Measurements from ENCODE around the gene RGS3. TPM values are rescaled to one million over a fixed set of nuclear protein-coding genes. Genes with fewer than 3 reads are reported as not detected.

The RGS3 gene
- total RNA-seq, 2 donors from 2014 or later = 170 to 202 TPM

- ATAC-seq (ENCODE audit: insufficient number of reproducible peaks, low FRiP score, low read depth) = no peak
- Histone ChIP-seq H3K36me3 (no peaks in the 10 kb centered on the region), H3K27ac (no peak overlapping the region), H3K9me3 (no peaks in the 10 kb centered on the region), H3K4me1 (ENCODE audit: control insufficient read depth in 1 of 2, low read depth in 2 of 2) (peaks cover 3 to 7% of the 10 kb centered on the region in 2 donors), H3K4me3 (no peak overlapping the region), H3K27me3 (replicated peaks; ENCODE audit: insufficient read depth) (no peaks in the 10 kb centered on the region)
- DNase-seq (ENCODE audit: low spot score) = no peak
- no peak for TF ChIP-seq CTCF (IDR thresholded peaks at IDR 0.05)
Measured at GRCh38 chr9:113644321-113644720, 180.8 kb downstream of the RGS3 start.

GRCh38 chr9:113645227-113645977, 181.9 kb downstream of the RGS3 start:
- Histone ChIP-seq H3K27me3 (replicated peaks; ENCODE audit: insufficient read depth) (no peaks in the 10 kb centered on the region), H3K4me3 (no peak overlapping the region), H3K9me3 (no peaks in the 10 kb centered on the region), H3K4me1 (ENCODE audit: control insufficient read depth in 1 of 2, low read depth in 2 of 2) (peaks cover 3 to 9% of the 10 kb centered on the region in 2 donors), H3K27ac (no peak overlapping the region), H3K36me3 (no peaks in the 10 kb centered on the region)
- TF ChIP-seq CTCF (IDR thresholded peaks at IDR 0.05) = no peak
- no peak for ATAC-seq (ENCODE audit: insufficient number of reproducible peaks, low FRiP score, low read depth)
- no peak for DNase-seq (ENCODE audit: low spot score)

- no peaks in the 10 kb centered on the region for H3K9me3 ChIP-seq
- no peak for ATAC-seq (ENCODE audit: insufficient number of reproducible peaks, low FRiP score, low read depth)
- H3K27me3 ChIP-seq (replicated peaks; ENCODE audit: insufficient read depth) = no peaks in the 10 kb centered on the region
- no peak overlapping the region for H3K27ac ChIP-seq
- no peaks in the 10 kb centered on the region for H3K36me3 ChIP-seq
- no peak for DNase-seq (ENCODE audit: low spot score)
- H3K4me1 ChIP-seq (ENCODE audit: control insufficient read depth in 1 of 2, low read depth in 2 of 2) = peaks cover 3 to 9% of the 10 kb centered on the region in 2 donors
- H3K4me3 ChIP-seq = no peak overlapping the region
- no peak for TF ChIP-seq CTCF (IDR thresholded peaks at IDR 0.05)
Measured at GRCh38 chr9:113645978-113646253, 182.4 kb downstream of the RGS3 start.

DNA sequence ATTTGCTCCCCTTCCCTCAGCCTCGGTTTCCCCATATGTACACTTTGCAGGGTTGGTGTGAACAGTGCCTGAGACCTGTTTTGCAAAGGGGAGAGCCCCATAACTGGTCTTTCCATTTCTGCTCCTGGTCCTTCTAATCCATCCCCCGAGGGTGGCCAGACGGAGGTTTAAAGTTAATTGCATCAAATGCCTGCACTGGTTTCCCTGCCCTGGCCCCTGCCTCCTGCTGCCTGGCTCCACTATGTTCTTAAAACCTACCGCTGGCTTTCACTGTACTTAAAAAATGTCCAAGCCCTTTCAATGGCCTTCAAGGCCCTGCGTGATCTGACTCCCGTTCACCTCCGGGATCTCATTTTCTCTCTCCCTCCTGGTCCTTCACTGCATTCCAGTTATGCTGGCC, 183.0 kb downstream of the RGS3 start:
- H3K27ac ChIP-seq = no peak overlapping the region
- H3K27me3 ChIP-seq (replicated peaks; ENCODE audit: insufficient read depth) = no peaks in the 10 kb centered on the region
- no peak for ATAC-seq (ENCODE audit: insufficient number of reproducible peaks, low FRiP score, low read depth)
- no peak overlapping the region for H3K4me3 ChIP-seq
- H3K4me1 ChIP-seq (ENCODE audit: control insufficient read depth in 1 of 2, low read depth in 2 of 2) = peaks cover 3 to 9% of the 10 kb centered on the region in 2 donors
- TF ChIP-seq CTCF (IDR thresholded peaks at IDR 0.05) = no peak
- no peaks in the 10 kb centered on the region for H3K9me3 ChIP-seq
- DNase-seq (ENCODE audit: low spot score) = no peak
- H3K36me3 ChIP-seq = no peaks in the 10 kb centered on the region

Other genes starting within 250 kb of the RGS3 start
- gene FKBP15, start 242.4 kb upstream of the RGS3 start, total RNA-seq = 10 to 100 TPM; 23.3 to 26.4 TPM
- 10 to 100 TPM; 11.0 to 11.5 TPM for gene SLC31A1, start 242.2 kb upstream of the RGS3 start, total RNA-seq
- 10 to 100 TPM; 18.4 to 18.6 TPM for gene CDC26, start 188.2 kb upstream of the RGS3 start, total RNA-seq
- 10 to 100 TPM; 20.6 to 23.6 TPM for gene PRPF4, start 188.1 kb upstream of the RGS3 start, total RNA-seq
- gene RNF183, start 160.4 kb upstream of the RGS3 start, total RNA-seq = not detected
- 1 to 10 TPM; 2.4 to 5.4 TPM for gene WDR31, start 123.5 kb upstream of the RGS3 start, total RNA-seq
- gene BSPRY, start 114.2 kb upstream of the RGS3 start, total RNA-seq = under 1 TPM in 1 of 2 donors, not detected in 1; 0.14 TPM
- 10 to 100 TPM; 17.6 to 30.1 TPM for gene HDHD3, start 86.7 kb upstream of the RGS3 start, total RNA-seq
- gene ALAD, start 62.4 kb upstream of the RGS3 start, total RNA-seq = 10 to 100 TPM; 23.0 to 26.0 TPM
- gene POLE3, start 53.1 kb upstream of the RGS3 start, total RNA-seq = 10 to 100 TPM; 24.2 to 32.0 TPM
- gene C9orf43, start 53.0 kb upstream of the RGS3 start, total RNA-seq = under 1 TPM in 1 of 2 donors, not detected in 1; 0.85 TPM

All from thoracic aorta (tissue), 2 donors.